H9 (cell line): Measurements from ENCODE around the gene SETD5. TPM values are rescaled to one million over a fixed set of nuclear protein-coding genes. Genes with fewer than 3 reads are reported as not detected.

Experiments used
- DNase-seq: peaks from one replicate; pipeline ENCODE4 v3.0.0-alpha.2; 2017
- H2AFZ ChIP-seq: one replicate; pipeline ENCODE4 v1.6.1; 2013; ENCODE audit warnings: mild to moderate bottlenecking, low read length, control low read depth, moderate library complexity
- H2AK5ac ChIP-seq: 2 replicates; pipeline ENCODE4 v1.6.1; 2013; ENCODE audit warnings: low read length, control low read depth, mixed read lengths; ENCODE audit not compliant: insufficient read length
- H2BK120ac ChIP-seq: one replicate; pipeline ENCODE4 v1.6.1; 2013; ENCODE audit warnings: low read depth, mild to moderate bottlenecking, low read length, control low read depth, inconsistent platforms; ENCODE audit not compliant: poor library complexity, severe bottlenecking
- H2BK12ac ChIP-seq: 2 replicates; pipeline ENCODE4 v1.6.1; 2013; ENCODE audit warnings: low read length, control low read depth, mixed read lengths, low read depth; ENCODE audit not compliant: insufficient read length
- H2BK15ac ChIP-seq: 2 replicates; pipeline ENCODE4 v1.6.1; 2013; ENCODE audit warnings: low read depth, low read length, control low read depth
- H2BK20ac ChIP-seq: one replicate; pipeline ENCODE4 v1.6.1; 2013; ENCODE audit warnings: low read depth, mild to moderate bottlenecking, low read length, control low read depth, inconsistent platforms; ENCODE audit not compliant: poor library complexity, severe bottlenecking
- H2BK5ac ChIP-seq: 2 replicates; pipeline ENCODE4 v1.6.1; 2013; ENCODE audit warnings: low read length, control low read depth, mixed read lengths; ENCODE audit not compliant: insufficient read length
- H3K14ac ChIP-seq: 2 replicates; pipeline ENCODE4 v1.6.1; 2013; ENCODE audit warnings: low read length, control low read depth; ENCODE audit not compliant: insufficient read depth
- H3K18ac ChIP-seq: 2 replicates; pipeline ENCODE4 v1.6.1; 2013; ENCODE audit warnings: low read depth, mild to moderate bottlenecking, mixed read lengths, low read length, control low read depth; ENCODE audit not compliant: insufficient read length
- H3K23ac ChIP-seq: 2 replicates; pipeline ENCODE4 v1.6.1; 2013; ENCODE audit warnings: low read length, control low read depth, mixed read lengths, low read depth; ENCODE audit not compliant: insufficient read length
- H3K23me2 ChIP-seq: 2 replicates; pipeline ENCODE4 v1.6.1; 2013; ENCODE audit warnings: low read depth, mild to moderate bottlenecking, mixed read lengths, low read length, control low read depth; ENCODE audit not compliant: insufficient read length, poor library complexity, severe bottlenecking
- H3K27ac ChIP-seq: 2 replicates; pipeline ENCODE4 v1.5.1; 2013; ENCODE audit warnings: low read length, control low read depth, mixed read lengths, low read depth; ENCODE audit not compliant: insufficient read length
- H3K27me3 ChIP-seq: 2 replicates; pipeline ENCODE4 v1.6.1; 2013; ENCODE audit warnings: low read length, control low read depth, inconsistent platforms; ENCODE audit not compliant: insufficient read depth
- H3K4ac ChIP-seq: 2 replicates; pipeline ENCODE4 v1.6.1; 2013; ENCODE audit warnings: low read depth, mild to moderate bottlenecking, control low read depth, inconsistent platforms, low read length, moderate library complexity
- H3K4me1 ChIP-seq: 2 replicates; pipeline ENCODE4 v1.6.1; 2013; ENCODE audit warnings: low read length, control low read depth, inconsistent platforms; ENCODE audit not compliant: insufficient read depth
- H3K4me2 ChIP-seq: 2 replicates; pipeline ENCODE4 v1.6.1; 2013; ENCODE audit warnings: low read length, control low read depth, mixed read lengths; ENCODE audit not compliant: insufficient read length, insufficient read depth
- H3K56ac ChIP-seq: 2 replicates; pipeline ENCODE4 v1.6.1; 2013; ENCODE audit warnings: low read depth, mild to moderate bottlenecking, mixed read lengths, low read length, control low read depth; ENCODE audit not compliant: insufficient read length
- H3K79me1 ChIP-seq: 2 replicates; pipeline ENCODE4 v1.6.1; 2013; ENCODE audit warnings: low read depth, mild to moderate bottlenecking, moderate library complexity, low read length, control low read depth, inconsistent platforms; ENCODE audit not compliant: insufficient read depth, poor library complexity, severe bottlenecking
- H3K79me2 ChIP-seq: 2 replicates; pipeline ENCODE4 v1.6.1; 2013; ENCODE audit warnings: low read length, control low read depth, inconsistent platforms; ENCODE audit not compliant: insufficient read depth
- H3K9ac ChIP-seq: 2 replicates; pipeline ENCODE4 v1.6.1; 2013; ENCODE audit warnings: low read length, control low read depth, mixed read lengths; ENCODE audit not compliant: insufficient read length; ENCODE audit errors: extremely low read depth
- H3K9me3 ChIP-seq: one replicate; pipeline ENCODE4 v1.6.1; 2013; ENCODE audit warnings: low read depth, low read length, inconsistent platforms; ENCODE audit not compliant: control insufficient read depth
- H3T11ph ChIP-seq: one replicate; pipeline ENCODE4 v1.6.1; 2013; ENCODE audit warnings: mild to moderate bottlenecking, low read length, control low read depth, inconsistent platforms
- H4K20me1 ChIP-seq: one replicate; pipeline ENCODE4 v1.6.1; 2013; ENCODE audit not compliant: control insufficient read depth, insufficient read length, insufficient read depth
- H4K5ac ChIP-seq: 2 replicates; pipeline ENCODE4 v1.6.1; 2013; ENCODE audit warnings: low read depth, mild to moderate bottlenecking, mixed read lengths, low read length, control low read depth; ENCODE audit not compliant: insufficient read length
- H4K8ac ChIP-seq: replicated peaks from 2 replicates; pipeline ENCODE4 v1.6.1; 2013; ENCODE audit warnings: low read length, control low read depth, mixed read lengths, low read depth; ENCODE audit not compliant: insufficient read length
- H4K91ac ChIP-seq: 2 replicates; pipeline ENCODE4 v1.6.1; 2013; ENCODE audit warnings: low read depth, mild to moderate bottlenecking, moderate library complexity, mixed read lengths, low read length, control low read depth; ENCODE audit not compliant: insufficient read length
- H3K27ac Mint-ChIP-seq, 3 experiments: 2 replicates in 2 of 3; 3 replicates in 1 of 3; pipeline ENCODE4 v1.8.0; 2020 to 2021; ENCODE audit warnings: mixed read lengths in 3 of 3, mild to moderate bottlenecking in 1 of 3, moderate library complexity in 1 of 3
- H3K27me3 Mint-ChIP-seq: 2 replicates; pipeline ENCODE4 v1.8.0; 2021; ENCODE audit warnings: low read depth, mild to moderate bottlenecking, moderate library complexity, mixed read lengths
- H3K36me3 Mint-ChIP-seq, 3 experiments: 2 replicates in 2 of 3; 3 replicates in 1 of 3; pipeline ENCODE4 v1.8.0; 2020 to 2021; ENCODE audit warnings: low read depth in 3 of 3, mixed read lengths in 3 of 3; ENCODE audit not compliant: insufficient read depth in 1 of 3
- H3K4me1 Mint-ChIP-seq, 2 experiments: 2 replicates each; pipeline ENCODE4 v1.8.0; 2020; ENCODE audit warnings: mixed read lengths in 2 of 2
- H3K4me3 Mint-ChIP-seq, 2 experiments: 2 replicates in 1 of 2; 3 replicates in 1 of 2; pipeline ENCODE4 v1.8.0; 2020 to 2021; ENCODE audit warnings: mild to moderate bottlenecking in 2 of 2, mixed read lengths in 2 of 2, moderate library complexity in 1 of 2
- H3K9me3 Mint-ChIP-seq, 2 experiments: 2 replicates in 1 of 2; 3 replicates in 1 of 2; pipeline ENCODE4 v1.8.0; 2020; ENCODE audit warnings: mild to moderate bottlenecking in 2 of 2, mixed read lengths in 2 of 2, moderate library complexity in 1 of 2
- WGBS: extraction: QIAGEN DNeasy Blood & Tissue Kit; methylation state at CpG from one replicate; pipeline ENCODE4 v1.1.7; 2013; ENCODE audit warnings: missing lambda C conversion rate, low lambda C conversion rate, mixed read lengths; ENCODE audit not compliant: insufficient read length; ENCODE audit errors: extremely low coverage; 5-methylcytosine and 5-hydroxymethylcytosine counted together
- total RNA-seq: library from RNA; stranded (reverse); gene quantifications from 2 replicates; pipeline ENCODE4 v1.2.1, GENCODE V29; 2021
- TF ChIP-seq, protein P1 (sequence below): fragments of 200-600 bp; sonication (generic); conservative IDR thresholded peaks from 3 replicates; pipeline ENCODE4 v1.8.0; 2021; ENCODE audit warnings: antibody characterized with exemption, mild to moderate bottlenecking

Gene SETD5
- total RNA-seq, 1 experiment from 2014 or later = 207 TPM

DNA sequence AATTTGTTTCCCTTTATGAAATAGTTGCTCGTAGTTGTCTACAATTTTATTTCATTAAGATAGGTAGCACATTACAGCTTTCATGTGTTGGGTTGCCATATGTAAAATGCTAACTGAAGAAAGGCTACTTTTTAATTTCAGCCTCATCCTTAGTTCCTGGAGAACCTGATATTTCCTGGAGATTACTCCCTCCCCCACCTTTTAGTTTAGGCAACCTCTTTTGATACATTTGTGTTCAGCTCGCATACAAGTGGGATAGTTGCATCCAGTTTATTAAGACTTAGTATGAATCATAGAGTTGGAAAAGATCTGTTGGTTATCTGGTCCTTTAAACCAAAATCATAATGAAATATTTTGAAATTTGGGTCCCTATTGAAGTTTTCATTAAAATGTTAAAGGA lies 6.0 kb downstream of the SETD5 start:
- no peaks in the 10 kb centered on the region for H3K9me3 ChIP-seq
- H2BK120ac ChIP-seq = no peak overlapping the region
- no peak overlapping the region for H3K9ac ChIP-seq
- H3K18ac ChIP-seq = no peak overlapping the region
- H3K27ac ChIP-seq = no peak overlapping the region
- no peak overlapping the region for H2BK12ac ChIP-seq
- no peak overlapping the region for H4K8ac ChIP-seq
- no peaks in the 10 kb centered on the region for H3K27me3 ChIP-seq
- no peak overlapping the region for H3T11ph ChIP-seq
- no peaks in the 10 kb centered on the region for H3K27me3 Mint-ChIP-seq
- peak overlapping the region in 2 of 3 experiments; percentile 51 to 96; a peak in 2 of 7 replicates for H3K27ac Mint-ChIP-seq
- no peak overlapping the region for H3K14ac ChIP-seq
- peaks cover 6 to 16% (median 10%) of the 10 kb centered on the region in 3 experiments for H3K36me3 Mint-ChIP-seq
- no peak overlapping the region for H2BK15ac ChIP-seq
- H3K79me1 ChIP-seq = no peaks in the 10 kb centered on the region
- H3K4ac ChIP-seq = no peak overlapping the region
- no CpG with 5 or more reads among the region's 2 CpGs for WGBS
- no peak overlapping the region for H2AFZ ChIP-seq
- H3K4me2 ChIP-seq = peak overlapping the region; percentile 80
- H4K91ac ChIP-seq = no peak overlapping the region
- no peak overlapping the region for H3K56ac ChIP-seq
- H3K9me3 Mint-ChIP-seq = peaks cover 0 to 1% of the 10 kb centered on the region in 2 experiments; a peak in 2 of 5 replicates
- no peak for DNase-seq
- no peak overlapping the region for H2AK5ac ChIP-seq
- peaks cover 2% of the 10 kb centered on the region for H4K20me1 ChIP-seq
- peaks cover 10% of the 10 kb centered on the region for H3K23me2 ChIP-seq
- H3K4me1 ChIP-seq = peaks cover 4% of the 10 kb centered on the region
- no peak overlapping the region for H2BK20ac ChIP-seq
- H3K4me1 Mint-ChIP-seq = peaks cover 72 to 77% of the 10 kb centered on the region in 2 experiments
- no peak overlapping the region for H4K5ac ChIP-seq
- H2BK5ac ChIP-seq = no peak overlapping the region
- TF ChIP-seq, protein P1, sequence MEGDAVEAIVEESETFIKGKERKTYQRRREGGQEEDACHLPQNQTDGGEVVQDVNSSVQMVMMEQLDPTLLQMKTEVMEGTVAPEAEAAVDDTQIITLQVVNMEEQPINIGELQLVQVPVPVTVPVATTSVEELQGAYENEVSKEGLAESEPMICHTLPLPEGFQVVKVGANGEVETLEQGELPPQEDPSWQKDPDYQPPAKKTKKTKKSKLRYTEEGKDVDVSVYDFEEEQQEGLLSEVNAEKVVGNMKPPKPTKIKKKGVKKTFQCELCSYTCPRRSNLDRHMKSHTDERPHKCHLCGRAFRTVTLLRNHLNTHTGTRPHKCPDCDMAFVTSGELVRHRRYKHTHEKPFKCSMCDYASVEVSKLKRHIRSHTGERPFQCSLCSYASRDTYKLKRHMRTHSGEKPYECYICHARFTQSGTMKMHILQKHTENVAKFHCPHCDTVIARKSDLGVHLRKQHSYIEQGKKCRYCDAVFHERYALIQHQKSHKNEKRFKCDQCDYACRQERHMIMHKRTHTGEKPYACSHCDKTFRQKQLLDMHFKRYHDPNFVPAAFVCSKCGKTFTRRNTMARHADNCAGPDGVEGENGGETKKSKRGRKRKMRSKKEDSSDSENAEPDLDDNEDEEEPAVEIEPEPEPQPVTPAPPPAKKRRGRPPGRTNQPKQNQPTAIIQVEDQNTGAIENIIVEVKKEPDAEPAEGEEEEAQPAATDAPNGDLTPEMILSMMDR = no peak
- peak overlapping the region; percentile 46 to 77 for H3K4me3 Mint-ChIP-seq
- H3K23ac ChIP-seq = no peak overlapping the region
- peaks cover 79% of the 10 kb centered on the region for H3K79me2 ChIP-seq
